ENCODE results near the gene APBA3. TPM values are rescaled to one million over a fixed set of nuclear protein-coding genes. Genes with fewer than 3 reads are reported as not detected.
"Not testable (repeated sequence)": the region's sequence is repeated elsewhere in the genome, so short reads cannot be mapped to it uniquely, and the experiment has no call there.

Gene APBA3
- polyA plus RNA-seq, 3 donors = 9.1 to 14.7 (median 10.3) TPM

DNA sequence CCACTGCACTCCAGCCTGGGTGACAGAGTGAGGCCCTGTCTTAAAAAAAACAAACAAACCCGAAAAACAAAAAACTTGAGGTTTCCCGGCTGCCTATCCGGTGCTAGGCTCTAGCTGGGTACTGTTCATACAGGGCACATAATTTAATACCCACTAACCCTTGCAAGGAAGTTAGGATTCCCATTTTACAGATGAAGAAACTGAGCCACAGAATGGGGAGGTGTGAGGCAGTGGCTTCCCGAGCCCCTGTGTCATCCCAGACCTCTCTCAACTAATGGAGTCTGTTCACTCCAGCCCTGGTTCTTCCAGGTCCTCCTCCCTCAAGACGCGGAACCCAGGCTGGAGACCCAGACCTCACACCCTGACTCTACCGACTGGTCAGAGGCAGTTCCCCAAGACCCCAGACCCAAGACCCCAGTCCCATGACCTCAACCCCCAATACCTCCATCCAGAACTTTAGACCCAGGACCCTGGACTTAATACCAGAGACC lies 576 bp downstream of the APBA3 start:
- 29 to 35% (median 34%) methylated on average over 7 of the region's 7 CpGs for WGBS, 3 donors
- no peak overlapping the region for H3K27ac ChIP-seq (ENCODE audit: low read depth, low read length)

DNA sequence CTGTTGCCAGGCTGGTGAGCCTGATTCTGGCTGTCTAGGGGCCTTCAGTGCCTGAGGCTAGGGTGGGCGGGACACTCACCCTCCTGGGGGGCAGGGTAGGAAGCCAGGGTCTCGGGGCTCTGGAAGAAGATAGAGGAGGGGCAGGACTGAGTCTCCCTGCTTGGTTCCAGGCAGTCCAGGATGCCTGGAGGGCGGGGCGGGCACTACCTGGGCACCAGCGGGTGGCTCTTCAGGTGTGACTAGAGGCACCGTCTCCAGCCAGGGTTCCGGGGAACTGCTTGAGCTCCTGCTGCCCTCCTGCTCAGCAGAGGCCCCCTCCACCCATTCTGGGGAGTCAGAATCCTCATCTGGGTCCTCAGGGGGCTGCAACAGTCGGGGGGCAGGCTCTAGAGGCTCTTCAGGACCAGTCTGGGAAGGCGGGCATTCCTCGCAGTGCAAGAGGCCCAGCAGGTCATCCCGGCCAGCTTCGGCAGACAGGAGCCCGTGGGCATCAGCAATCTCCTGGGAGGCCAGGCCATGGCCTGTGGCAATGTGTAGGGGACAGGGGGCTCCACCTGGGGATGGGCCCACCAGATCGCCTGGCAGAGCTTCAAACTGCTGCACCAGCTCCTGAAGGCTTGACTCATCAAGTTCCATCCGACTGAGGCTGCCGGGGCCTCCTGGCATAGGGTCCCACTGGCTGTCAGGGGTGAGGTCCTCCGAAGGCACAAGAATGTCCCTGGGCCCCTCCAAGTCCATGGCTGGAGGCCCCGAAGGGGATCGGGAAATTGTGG lies 1.8 kb downstream of the APBA3 start:
- WGBS, 3 donors = 86 to 88% (median 87%) methylated on average over 13 to 19 of the region's 19 CpGs

DNA sequence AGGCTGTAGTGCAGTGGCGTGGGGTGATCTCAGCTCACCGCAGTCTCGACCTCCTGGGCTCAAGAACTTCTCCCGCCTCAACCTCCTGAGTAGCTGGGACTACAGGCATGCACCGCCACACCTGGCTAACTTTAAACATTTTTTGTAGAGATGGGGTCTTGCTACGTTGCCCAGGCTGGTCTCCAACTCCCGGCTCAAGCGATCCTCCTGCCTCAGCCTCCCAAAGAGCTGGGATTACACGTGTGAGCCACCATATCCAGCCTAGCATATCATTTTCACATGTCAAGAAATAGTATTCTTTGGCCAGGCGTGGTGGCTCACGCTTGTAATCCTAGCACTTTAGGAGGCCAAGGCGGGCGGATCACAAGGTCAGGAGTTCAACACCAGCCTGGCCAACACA lies 3.2 kb downstream of the APBA3 start:
- H3K27ac ChIP-seq (ENCODE audit: low read depth, low read length) = not testable (repeated sequence)
- 96% methylated on average over 13 of the region's 13 CpGs for WGBS, 3 donors

More for the DNA sequence above, 1.8 kb downstream of the APBA3 start:
- H3K27ac ChIP-seq (ENCODE audit: low read depth, low read length) = no peak overlapping the region

DNA sequence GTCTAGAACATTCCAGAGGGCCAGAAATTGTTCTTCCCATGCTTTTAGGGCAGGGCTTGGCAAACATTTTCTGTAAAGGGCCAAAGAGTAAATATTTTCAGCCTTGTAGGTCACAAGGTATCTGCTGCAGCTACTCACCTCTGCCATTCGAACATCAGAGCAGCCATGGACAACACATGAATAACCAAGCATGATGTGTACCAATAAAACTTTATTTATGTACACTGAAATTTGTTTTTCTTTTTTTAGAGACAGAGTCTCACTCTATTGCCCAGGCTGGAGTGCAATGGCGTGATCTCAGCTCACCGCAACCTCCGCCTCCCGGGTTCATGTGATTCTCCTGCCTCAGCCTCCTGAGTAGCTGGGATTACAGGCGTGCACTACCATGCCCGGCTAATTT lies 3.8 kb downstream of the APBA3 start:
- 95 to 98% (median 96%) methylated on average over 7 of the region's 7 CpGs for WGBS, 3 donors
- H3K27ac ChIP-seq (ENCODE audit: low read depth, low read length) = not testable (repeated sequence)

DNA sequence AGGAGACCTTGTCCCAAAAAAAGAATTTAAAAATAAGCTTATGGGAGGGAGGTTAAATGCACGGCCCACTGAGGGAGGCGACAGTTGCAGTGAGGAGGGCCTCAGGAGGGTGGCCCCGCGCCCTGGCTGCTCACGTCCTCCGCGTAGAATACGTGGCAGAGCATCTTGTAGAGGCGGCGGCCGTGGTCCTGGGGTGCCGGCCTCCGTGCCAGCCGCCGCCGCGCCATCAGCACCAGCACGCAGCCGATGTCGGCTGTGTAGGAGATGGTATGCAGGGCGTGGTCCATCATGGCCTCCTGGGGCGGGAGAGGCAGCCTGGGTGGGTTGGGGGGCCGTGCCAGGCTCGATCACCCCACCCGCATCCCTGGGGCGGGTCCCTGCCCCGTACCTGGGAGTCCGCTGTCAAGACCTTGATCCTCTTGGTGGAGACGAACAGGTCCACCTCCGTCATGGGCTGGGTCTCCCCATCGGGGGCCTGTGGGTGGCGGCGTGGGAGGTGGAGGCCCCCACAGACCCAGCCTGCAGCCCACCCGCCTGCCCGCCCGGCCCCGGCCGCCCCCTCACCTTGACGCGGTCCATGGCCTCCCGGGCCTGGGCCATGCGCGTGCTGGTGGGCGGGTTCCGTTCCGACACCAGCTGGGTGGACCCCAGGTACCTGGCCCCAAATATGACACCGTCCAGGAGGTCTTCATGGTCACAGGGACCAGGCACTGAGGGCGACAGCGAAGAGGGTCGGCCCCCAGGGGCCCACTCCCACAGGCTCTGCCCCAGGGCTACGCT lies 7.7 kb downstream of the APBA3 start:
- no peak overlapping the region for H3K27ac ChIP-seq (ENCODE audit: low read depth, low read length)
- 95 to 96% (median 95%) methylated on average over 44 to 51 of the region's 51 CpGs for WGBS, 3 donors

DNA sequence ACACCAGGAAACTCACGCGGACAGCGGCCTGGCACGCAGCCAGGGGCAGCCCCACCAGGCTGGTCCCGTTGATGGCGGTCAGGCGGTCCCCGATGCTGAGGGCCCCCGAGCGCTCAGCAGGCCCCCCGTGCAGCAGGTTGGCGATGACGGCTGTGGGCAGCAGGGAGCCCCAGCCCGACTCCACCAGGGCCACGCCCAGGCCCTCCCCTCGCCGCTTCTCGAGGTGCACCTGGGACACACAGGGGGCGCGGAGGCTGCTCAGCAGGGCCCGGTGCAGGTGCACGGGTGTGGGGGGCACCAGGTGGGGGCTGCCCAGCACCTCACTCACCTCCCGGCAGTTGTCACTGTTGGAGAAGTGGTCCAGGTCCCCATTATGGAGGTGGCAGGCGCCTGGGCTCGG lies 9.0 kb downstream of the APBA3 start:
- 81 to 88% (median 83%) methylated on average over 24 to 25 of the region's 25 CpGs for WGBS, 3 donors
- H3K27ac ChIP-seq (ENCODE audit: low read depth, low read length) = no peak overlapping the region

DNA sequence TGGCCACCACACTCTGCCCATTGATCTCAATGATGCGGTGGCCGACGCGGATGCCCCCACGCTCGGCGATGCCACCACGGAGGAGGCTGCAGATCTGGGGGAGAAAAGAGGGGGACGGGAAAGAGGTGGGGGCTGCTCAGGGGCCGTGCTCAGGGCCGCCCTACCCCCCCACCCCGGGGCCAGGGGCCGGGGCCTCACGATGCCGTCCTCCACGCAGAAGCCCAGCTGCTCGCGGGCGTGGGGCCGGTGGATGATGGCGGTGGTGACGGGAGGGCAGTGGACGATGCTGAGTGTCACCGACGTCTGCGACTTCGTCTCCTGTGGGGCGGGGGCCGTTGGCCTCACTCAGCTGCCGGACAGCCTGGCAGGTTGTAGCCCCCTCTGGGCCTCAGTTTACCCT lies 10.3 kb downstream of the APBA3 start:
- H3K27ac ChIP-seq (ENCODE audit: low read depth, low read length) = no peak overlapping the region
- WGBS, 3 donors = 93 to 97% (median 95%) methylated on average over 26 to 30 of the region's 30 CpGs

DNA sequence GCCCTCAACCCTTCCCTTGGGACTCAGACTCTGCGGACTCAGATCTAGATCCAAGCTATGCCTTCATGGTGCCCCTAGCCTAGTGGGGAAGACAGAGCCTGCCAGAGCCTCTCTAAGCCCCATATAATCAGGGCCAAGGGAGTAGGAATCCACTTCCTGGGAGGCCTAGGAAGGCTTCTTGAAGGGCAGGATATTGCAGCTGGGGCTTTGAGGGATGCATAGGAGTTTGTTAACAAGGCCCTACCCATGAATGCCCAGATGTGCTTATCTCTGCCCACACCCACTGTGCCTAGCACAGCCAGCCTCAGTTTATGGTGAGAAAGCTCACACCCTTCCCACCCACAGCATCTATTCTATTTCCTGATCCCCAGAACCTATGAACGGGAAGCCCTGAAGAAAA lies 11.3 kb downstream of the APBA3 start:
- 100% methylated on average over 2 of the region's 2 CpGs for WGBS, 3 donors
- H3K27ac ChIP-seq (ENCODE audit: low read depth, low read length) = no peak overlapping the region

DNA sequence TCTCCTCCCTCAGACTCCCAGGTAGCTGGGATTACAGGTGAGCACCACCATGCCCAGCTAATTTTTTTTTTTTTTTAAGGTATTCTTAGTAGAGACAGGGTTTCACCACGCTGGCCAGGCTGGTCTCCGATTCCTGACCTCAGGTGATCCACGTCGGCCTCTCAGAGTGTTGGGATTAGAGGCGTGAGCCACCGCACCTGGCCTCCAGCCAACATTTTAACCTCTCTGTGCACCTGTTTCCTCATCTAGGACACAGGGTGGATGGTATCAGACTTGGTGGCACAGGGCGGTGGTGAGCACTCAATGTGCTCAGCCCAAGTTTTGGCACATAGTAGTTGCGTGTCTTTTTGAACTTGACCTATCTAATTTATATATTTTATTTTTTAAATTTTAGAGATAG lies 12.5 kb downstream of the APBA3 start:
- WGBS, 3 donors = 63 to 80% (median 78%) methylated on average over 8 of the region's 8 CpGs
- H3K27ac ChIP-seq (ENCODE audit: low read depth, low read length) = no peak overlapping the region

DNA sequence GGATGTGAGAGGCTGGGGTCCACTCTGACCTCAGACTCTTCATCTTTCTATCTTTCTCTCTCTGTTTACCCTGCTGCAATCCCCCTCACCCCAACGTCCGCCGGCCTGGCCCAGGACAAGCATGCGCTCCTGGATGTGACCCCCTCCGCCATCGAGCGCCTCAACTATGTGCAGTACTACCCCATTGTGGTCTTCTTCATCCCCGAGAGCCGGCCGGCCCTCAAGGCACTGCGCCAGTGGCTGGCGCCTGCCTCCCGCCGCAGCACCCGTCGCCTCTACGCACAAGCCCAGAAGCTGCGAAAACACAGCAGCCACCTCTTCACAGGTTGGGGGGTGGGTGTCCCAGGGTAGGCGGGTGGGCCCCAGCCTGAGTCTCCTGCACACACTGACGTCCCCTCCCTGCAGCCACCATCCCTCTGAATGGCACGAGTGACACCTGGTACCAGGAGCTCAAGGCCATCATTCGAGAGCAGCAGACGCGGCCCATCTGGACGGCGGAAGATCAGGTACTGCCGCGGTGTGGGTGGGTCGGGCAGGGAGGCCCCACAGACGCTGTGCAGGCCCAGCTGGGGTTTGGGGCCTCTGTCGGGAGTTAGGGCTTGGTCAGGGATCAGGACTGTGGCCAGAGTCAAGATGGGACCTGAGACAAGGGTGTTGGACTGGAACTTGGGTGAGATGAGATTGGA lies 15.0 kb downstream of the APBA3 start:
- H3K27ac ChIP-seq (ENCODE audit: low read depth, low read length) = no peak overlapping the region
- 65 to 76% (median 70%) methylated on average over 28 to 31 of the region's 31 CpGs for WGBS, 3 donors

DNA sequence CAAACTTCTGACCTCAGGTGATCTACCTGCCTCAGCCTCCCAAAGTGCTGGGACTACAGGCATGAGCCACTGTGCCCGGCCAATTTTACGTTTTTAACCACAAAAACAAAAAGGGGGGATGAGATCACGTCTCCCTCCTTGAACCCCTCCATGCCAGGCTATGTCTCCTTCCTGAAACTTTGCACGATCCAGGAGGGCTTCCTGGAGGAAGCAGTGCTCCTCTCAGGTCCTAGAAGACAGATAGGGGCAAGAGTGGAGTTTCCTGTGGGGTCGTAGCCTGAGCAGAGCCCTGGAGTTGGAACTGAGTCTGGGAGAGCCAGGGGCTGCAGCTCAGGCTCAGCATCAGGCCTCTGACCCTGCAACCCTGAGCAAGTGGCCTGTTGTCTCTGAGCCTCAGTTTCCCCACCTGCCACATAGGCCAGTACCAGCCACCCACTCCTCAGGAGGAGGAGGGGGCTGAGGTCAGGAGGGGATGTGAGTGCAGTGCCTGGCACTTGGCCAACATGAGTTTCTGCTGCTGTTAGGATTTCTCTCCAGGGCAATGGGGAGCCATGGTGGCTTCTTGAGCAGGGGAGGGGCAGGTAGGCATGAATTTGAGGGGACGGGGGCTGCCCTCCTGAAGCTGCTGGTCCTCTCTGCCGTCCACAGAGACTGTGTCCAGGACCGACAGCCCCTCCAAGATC lies 16.0 kb downstream of the APBA3 start:
- no peak overlapping the region for H3K27ac ChIP-seq (ENCODE audit: low read depth, low read length)
- 62 to 77% (median 66%) methylated on average over 8 of the region's 8 CpGs for WGBS, 3 donors

DNA sequence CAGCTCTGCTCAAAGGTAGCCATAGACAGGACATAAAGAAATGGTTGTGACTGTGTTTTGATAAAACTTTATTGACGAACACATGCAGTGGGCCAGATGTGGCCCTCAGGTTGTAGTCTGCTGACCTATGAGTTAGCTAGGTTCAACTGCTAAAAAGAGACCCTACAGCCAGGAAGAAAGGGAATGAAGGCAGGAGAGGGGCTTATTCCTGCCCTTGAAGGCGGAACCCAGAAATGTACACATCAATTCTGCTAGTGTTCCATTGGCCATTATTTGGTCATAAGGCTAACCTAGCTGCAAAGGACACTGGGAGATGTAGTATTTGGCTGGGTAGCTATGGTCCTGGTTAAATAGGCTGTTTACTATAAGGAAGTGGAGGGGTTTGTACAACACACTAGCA lies 18.0 kb downstream of the APBA3 start:
- no peak overlapping the region for H3K27ac ChIP-seq (ENCODE audit: low read depth, low read length)
- WGBS, 3 donors = 93 to 98% (median 96%) methylated on average over 2 of the region's 2 CpGs

DNA sequence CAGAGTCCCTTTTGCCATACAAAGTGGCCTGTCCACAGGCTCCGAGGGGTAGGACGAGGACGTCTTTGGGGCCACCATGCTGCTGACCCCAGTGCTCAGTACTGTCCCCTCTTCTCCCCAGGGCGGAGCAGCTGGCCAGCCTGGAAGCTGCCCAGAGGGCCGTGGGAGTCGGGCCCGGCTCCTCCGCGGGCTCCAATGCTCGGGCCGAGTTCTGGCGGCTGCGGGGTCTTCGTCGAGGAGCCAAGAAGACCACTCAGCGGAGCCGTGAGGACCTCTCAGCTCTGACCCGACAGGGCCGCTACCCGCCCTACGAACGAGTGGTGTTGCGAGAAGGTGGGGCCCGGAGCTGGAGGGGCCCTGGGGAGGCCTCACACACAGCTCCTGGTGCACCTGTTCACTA lies 21.1 kb downstream of the APBA3 start:
- no peak overlapping the region for H3K27ac ChIP-seq (ENCODE audit: low read depth, low read length)
- WGBS, 3 donors = 88 to 96% (median 93%) methylated on average over 24 of the region's 24 CpGs

DNA sequence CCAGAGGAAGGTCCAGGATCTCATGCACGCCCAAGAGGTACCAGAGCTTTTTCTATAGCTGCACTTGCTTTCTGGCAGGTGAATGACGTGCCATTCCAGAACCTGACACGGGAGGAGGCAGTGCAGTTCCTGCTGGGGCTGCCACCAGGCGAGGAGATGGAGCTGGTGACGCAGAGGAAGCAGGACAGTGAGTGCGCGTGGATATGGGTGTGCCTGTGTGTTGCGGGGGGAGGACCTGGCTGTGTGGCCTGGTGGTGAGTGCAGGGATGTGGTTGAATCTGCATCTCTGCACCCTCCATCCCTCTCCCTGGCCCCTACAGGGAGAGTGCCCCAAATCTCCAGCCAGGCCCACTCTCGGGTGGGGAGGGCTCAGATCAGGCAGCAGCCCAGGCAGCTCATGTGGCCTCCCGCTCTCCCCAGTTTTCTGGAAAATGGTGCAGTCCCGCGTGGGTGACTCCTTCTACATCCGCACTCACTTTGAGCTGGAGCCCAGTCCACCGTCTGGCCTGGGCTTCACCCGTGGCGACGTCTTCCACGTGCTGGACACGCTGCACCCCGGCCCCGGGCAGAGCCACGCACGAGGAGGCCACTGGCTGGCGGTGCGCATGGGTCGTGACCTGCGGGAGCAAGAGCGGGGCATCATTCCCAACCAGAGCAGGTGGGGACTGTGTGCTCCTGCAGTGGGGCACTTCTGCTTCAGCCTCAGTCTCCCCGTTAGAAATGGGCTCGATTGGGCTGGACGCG lies 22.8 kb downstream of the APBA3 start:
- 83 to 90% (median 86%) methylated on average over 32 of the region's 32 CpGs for WGBS, 3 donors
- no peak overlapping the region for H3K27ac ChIP-seq (ENCODE audit: low read depth, low read length)

DNA sequence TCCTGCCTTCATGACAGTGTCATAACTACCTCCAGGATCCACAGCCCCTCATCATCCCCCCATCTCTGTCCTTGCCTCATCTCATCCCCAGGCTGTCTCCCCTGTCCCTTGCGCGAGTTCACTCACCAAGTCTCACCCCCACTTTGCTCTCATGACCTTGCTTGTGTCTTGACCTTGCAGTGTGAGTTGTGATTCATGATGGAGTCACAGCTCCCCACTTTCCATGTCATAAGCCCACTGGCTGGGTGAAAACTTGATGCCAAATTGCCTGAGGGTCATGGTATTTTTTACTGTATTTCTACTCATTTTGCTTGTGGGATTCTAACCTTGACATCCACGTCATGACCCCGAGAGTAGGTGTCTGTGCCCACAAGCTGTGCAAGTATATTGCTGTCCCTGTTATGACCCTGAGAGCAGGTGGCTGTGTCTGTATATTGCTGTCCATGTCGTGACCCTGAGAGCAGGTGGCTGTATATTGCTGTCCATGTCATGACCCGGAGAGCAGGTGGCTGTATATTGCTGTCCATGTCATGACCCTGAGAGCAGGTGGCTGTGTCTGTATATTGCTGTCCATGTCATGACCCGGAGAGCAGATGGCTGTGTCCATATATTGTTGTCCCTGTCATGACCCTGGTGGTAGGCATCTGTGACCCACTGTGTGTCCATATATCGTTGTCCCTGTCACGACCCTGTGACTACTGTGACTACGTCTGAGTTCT lies 23.8 kb downstream of the APBA3 start:
- WGBS, 3 donors = 88 to 90% (median 89%) methylated on average over 10 of the region's 10 CpGs
- no peak overlapping the region for H3K27ac ChIP-seq (ENCODE audit: low read depth, low read length)

DNA sequence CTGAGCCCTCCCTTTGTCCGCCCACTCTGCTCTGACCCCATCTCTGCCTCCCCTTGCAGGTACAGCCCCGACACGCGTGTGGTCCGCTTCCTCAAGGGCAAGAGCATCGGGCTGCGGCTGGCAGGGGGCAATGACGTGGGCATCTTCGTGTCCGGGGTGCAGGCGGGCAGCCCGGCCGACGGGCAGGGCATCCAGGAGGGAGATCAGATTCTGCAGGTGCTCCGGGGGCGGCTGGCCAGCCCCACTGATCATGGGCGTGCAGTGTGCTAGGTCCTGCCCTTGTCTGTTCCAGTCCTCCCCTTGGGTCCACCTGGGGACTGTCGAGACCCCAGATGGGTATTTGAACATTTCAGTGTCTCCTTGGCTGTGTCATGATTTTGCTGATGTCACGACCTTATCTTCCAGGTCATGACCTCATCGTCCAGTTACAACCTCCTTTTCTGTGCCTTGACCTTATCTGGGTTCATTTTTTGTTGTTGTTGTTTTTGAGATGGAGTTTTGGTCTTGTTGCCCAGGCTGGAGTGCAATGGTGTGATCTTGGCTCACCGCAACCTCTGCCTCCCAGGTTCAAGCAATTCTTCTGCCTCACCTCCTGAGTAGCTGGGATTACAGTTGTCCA lies 25.3 kb downstream of the APBA3 start:
- WGBS, 3 donors = 82 to 93% (median 84%) methylated on average over 21 of the region's 21 CpGs
- H3K27ac ChIP-seq (ENCODE audit: low read depth, low read length) = no peak overlapping the region

DNA sequence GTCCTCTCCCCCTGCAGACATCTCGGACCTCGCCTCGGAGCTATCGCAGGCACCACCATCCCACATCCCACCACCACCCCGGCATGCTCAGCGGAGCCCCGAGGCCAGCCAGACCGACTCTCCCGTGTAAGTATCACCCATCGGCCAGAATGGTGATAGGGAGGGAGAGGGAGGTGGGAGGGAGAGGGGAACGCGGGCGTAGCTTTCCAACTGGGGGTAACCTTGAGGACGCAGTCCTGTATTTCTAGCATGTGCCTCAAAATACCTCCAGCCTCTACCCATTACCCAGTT lies 27.2 kb downstream of the APBA3 start:
- 88 to 93% (median 91%) methylated on average over 14 of the region's 14 CpGs for WGBS, 3 donors
- H3K27ac ChIP-seq (ENCODE audit: low read depth, low read length) = no peak overlapping the region

All from adipose tissue (tissue), 3 donors.